GM13976 (cell line): ENCODE measurements around the gene MCM7.

Source experiments
- DNase-seq: peaks from one replicate; pipeline ENCODE4 v3.0.0; 2012; ENCODE audit warnings: low spot score
- CTCF ChIP-seq: IDR thresholded peaks from 2 replicates; pipeline ENCODE4 v1.5.1; 2012; ENCODE audit warnings: borderline replicate concordance, mild to moderate bottlenecking; ENCODE audit not compliant: insufficient read depth; ENCODE audit errors: extremely low read depth, missing control alignments, control extremely low read depth
- in situ Hi-C: fragments of 300-500 bp; cut with MboI; formaldehyde crosslinking; loops from one replicate; pipeline ENCODE4 v1.12.0; 2022; ENCODE audit warnings: low sequenced_read_pairs, mixed read lengths, inconsistent platforms; ENCODE audit not compliant: unreplicated experiment

MCM7 gene

GRCh38 chr7:100071018-100071723, 30.0 kb downstream of the MCM7 start:
- DNase-seq = no peak
- in situ Hi-C loops = loop anchor here (10.0 kb wide), 1 partner anchor 76 kb away; no protein-coding TSS in a partner anchor
- no peak for TF ChIP-seq CTCF

- DNase-seq = no peak
- TF ChIP-seq CTCF = no peak
- in situ Hi-C loops = loop anchor here (10.0 kb wide), 1 partner anchor 75 kb away; no protein-coding TSS in a partner anchor
These were observed 31.2 kb downstream of the MCM7 start for GRCh38 chr7:100069991-100070390.

GRCh38 chr7:100066953-100067352, 34.2 kb downstream of the MCM7 start:
- DNase-seq = no peak
- in situ Hi-C loops = no loop called here
- no peak for TF ChIP-seq CTCF

GRCh38 chr7:100065452-100066186, 35.6 kb downstream of the MCM7 start:
- TF ChIP-seq CTCF = no peak
- in situ Hi-C loops = no loop called here
- no peak for DNase-seq

GRCh38 chr7:100064162-100064561, 37.0 kb downstream of the MCM7 start:
- no peak for TF ChIP-seq CTCF

GRCh38 chr7:100063376-100063775, 37.8 kb downstream of the MCM7 start:
- DNase-seq = no peak
- no peak for TF ChIP-seq CTCF
- in situ Hi-C loops = no loop called here

More at GRCh38 chr7:100064162-100064561, 37.0 kb downstream of the MCM7 start:
- in situ Hi-C loops = no loop called here
- no peak for DNase-seq
